Activated CD4-positive, alpha-beta T cell treated with anti-CD3 and anti-CD28 coated beads, Interleukin-2, amount 50 U/mL, for 4 hours (primary cell): ENCODE data around the gene LARGE1.

Experiments
- DNase-seq, 2 experiments: peaks; one replicate each; pipeline ENCODE4 v3.0.0-alpha.2; 2020

The LARGE1 gene

DNA sequence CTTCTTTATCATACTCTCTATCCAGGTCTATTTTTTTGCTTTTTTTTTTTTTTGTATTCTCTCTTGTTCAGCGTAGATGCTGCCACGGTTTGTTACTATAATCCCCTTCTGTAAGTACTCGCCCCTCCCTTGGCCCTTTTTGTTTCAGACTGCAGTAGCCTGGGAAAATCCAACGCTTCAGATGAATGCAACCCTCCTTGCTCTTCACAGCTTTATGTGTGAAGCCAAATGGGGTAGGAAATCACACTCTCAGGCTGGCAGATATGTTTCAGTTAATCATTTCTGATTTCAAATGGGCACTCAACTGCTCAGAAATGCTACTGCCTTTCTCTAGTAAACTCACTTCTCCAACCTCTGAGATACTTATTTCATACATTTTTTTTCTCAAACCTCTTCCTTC is 149.1 kb downstream of the LARGE1 start:
- DNase-seq = no peak

DNA sequence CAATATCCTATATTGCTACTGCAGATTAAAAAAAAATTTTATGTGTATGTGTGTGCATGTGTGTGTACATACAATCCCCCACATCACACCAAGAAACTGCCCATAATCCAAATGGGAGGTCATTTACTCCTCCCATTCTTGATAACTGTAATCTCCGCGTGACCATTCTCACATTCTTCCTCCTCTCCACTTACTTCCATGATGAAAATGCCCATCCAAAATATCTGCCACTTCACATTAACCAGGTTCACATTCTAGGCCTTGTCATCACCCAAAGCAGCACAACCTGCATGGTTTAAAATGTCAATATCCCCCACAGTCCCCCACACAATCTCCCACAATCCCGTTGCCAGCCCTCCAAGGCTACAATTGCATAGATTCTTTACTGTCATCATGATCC is 149.6 kb downstream of the LARGE1 start:
- DNase-seq = no peak

DNA sequence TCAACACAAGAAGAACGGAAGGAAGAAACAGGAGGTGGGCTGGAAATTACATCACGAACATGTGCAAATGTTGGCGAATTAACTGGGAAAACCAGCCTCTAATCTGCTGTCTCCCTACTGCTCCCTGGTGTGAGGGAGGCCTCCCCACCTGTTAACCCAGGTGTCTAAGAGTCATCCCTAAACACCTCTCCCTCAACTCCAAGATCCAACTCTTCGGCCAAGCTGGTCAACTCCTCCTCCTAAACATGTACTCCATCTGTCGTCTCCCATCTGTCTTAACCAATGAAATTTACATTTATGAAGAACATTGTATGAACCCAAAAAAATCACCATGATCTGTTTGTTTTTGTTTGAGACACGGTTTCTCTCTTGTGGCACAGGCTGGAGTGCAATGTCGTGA is 154.2 kb downstream of the LARGE1 start:
- no peak for DNase-seq

DNA sequence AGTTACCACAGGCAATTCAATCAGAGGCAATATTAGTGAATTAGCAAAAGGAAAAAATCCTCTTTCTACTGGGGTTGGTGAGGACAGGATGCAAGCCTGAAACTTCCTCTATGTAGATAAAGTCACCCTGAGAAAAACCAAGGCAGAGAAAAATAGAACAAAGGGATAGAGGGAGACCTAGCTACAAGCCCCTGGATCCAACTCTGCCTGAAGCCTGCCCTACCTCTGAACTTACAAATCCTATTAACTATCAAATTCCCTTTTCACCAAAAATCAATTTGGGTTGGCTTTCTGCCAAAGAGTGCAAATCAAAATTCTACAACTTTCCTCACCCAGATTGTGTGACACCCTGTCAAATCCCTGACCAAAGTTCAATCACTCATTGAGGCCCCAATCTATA is 161.3 kb downstream of the LARGE1 start:
- DNase-seq = no peak

DNA sequence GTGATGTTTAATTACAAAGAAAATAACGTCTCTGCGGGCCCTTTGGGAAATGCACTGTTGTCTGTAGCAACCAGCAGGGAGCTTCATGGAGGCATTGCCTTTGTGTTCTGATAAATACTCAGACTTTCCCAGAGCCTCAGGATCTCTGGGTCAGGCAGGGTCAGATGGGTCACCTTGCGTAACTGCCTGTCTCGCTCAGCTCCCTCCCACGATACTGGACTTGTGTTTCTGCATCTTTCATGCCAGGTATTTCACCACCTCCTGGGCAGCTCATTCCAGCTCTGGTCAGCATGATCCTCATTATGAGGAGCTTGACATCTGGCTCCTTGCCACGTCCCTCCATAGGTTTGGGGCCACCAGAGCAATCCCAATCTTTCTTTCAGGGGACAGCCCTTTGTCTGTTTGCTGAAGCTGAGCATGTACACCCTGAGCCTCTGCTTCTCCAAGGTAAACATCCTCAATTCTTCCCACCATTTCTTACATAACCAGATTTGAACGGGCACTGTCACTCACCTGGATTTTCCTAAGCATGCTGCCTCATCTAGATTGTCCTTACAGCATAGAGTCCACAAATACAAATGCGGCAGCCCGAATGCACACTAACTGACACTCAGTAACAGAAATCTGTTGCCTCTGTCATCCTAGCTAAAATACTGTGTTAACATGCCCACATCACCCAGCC is 162.3 kb downstream of the LARGE1 start:
- no peak for DNase-seq

DNA sequence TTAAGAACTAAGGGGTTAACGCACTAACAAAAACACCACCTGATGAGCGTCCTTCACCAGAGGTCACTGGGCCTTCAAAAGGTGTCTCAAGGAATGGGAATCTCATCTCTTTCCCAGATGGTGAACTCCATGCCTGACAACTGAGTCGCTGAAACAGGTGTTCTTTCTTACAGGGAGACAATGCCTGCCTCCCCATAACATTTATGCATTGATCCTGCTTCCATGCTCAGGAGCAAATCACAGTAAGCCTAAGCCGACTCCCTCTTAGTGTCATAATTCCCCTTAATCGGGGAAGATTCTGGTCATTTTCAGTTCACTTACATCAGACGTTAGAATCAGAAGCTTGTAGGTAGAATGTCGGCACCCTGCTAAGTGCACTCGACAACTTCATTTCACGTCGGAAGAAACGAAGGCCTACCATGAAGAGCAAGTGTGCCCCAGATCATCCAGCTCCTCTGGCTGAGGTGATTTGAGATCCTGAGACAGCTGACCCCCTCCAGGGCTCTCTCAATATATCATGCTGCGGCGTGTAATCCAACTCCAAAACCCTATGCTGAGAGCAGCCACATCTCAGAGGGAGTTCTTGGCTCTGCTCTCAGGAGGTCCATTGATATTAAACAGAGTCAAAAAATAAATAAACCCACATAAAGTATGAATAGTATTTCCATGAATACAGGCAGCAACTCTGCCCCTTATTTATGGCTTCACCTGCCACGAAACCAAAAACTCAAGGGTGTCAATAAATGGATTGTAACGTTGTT is 163.1 kb downstream of the LARGE1 start:
- no peak for DNase-seq

DNA sequence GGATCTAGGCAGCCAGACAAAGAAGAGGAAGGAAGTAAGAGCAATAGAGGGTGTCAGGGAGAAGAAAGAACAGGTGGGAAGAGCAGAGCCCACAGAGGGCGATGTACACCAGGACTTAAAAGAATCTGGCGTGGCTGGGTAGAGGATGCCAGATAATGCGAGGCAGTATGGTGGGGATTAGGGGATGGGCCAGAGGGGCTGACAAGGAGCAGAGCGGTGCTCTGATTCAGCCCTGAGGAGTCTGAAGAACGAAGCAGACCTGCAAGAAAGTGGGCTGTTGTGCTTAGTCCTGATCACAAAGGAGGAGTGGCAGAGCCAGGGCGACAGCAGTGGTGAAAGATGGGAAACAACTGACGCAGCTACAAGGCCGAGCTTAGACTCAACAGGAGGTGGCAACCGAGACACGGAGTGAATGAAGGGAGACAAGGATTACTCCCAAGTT is 163.7 kb downstream of the LARGE1 start:
- no peak for DNase-seq

DNA sequence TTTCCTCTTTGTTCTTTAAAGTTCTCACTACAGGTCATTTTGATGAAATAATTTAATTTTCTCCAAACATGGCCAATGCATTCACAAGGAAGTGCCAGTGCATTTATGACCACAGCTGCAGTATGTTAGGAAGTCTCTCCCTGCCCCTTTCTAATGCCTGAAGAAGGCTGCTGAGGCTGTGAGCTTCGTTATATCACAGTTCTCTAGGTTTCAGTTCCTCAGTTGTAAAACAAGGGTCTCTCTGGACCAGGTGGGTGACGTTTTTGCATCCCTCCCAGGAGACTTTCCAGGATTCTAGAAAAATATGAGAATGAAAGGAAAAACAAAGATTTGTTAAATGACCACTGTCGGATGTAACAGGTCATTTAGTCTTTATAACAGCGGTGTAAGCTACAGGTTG is 171.6 kb downstream of the LARGE1 start:
- DNase-seq = no peak

DNA sequence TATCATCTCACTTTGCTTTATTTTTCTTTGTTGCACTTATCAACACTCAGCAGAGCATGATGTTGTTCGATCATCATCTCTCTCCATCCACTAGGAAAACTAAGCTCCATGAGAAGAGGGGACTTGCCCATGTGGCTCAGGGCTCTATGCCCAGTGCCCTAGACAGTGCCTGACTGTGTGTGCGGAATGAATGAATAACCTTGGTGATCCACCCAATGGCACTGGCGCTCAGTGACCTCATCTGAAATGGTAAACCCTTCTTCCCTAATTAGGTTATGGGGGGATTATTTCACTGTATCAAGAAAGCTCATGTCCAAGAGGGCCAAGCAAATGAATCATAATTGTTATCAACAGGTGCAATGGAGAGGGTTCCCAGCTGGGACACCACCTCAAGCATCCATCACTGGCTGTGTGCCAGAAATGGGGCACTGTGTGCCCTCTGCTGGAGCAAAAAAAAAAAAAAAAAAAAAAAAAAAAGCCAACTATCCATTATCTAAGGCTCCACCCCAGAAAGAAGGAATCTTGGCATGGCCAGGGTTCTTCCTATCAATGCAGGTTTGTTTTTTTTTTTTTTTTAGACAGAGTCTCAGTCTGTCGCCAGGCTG is 172.6 kb downstream of the LARGE1 start:
- no peak for DNase-seq

DNA sequence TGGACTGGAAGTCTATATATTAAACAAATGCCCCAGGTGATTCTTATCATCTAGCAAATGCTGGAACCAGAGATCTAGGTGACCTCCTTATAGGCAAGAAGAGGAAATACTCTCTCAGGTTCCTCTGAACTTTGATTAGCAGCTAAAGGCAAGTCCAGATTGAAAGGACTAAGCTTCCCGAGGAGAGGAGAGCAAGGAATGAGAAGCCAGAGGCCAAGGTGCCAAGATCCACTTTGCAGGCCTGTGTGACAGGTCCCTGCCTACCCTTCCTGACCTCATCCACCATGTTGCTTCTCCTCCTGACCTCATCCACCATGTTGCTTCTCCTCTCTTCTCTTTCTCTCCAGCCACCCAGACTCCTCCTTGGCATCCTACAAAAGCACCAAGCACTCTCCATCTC is 173.2 kb downstream of the LARGE1 start:
- DNase-seq = no peak

DNA sequence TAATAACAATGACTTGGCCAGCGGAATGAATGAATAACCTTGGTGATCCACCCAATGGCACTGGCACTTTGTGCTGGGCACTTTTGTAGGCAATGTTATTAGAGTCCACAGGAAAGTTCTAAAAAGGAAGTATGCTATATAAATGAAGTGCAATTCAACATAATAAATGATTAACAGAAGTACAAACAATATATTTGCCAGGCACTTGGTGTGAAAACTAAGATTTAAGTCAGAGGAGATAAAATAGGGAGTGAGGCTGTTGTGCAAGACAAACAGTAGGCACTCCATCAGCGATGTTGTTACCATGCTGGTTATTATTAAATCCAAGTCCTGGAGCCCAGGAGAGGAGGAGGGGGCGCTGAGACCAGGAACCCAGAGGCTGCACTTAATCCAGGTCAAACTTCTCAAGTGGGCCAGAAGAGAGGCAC is 173.8 kb downstream of the LARGE1 start:
- no peak for DNase-seq

DNA sequence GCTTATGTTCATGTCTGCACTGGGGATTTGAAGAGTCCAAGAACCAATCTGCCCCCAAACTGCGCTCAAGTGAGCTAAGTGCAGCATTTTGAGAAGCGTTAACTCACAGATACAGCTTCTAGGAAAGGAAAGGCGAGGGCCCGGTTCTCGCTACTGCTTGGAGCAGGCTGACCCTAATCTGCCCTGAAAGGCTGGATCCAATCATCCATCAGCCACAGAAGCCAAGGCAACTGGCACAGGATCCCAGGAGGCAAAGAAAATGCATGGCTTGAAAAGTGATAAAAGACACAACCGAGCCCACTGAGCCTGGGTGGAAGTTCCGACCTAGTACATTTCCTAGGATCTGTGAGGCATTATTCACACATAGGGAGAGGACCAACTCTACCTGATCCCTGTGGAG is 174.8 kb downstream of the LARGE1 start:
- DNase-seq = no peak

DNA sequence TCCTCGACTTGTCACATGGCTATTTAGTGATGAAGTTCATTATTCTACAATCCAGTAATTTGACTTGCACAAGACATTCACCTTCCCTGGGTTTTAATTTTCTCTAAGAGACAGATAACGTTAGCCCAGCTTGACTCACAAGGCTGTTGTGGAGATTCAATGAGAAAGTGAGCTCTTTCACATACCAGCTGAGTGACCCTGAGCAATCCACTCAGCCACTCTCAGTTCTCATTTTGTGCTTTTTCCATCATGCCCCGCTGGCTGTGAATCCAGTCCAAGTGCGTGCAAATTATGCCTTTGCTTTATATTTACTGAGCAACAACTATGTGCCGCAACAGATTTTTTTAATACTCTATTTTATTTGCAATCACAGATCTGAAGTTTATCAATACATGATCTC is 176.5 kb downstream of the LARGE1 start:
- no peak for DNase-seq

DNA sequence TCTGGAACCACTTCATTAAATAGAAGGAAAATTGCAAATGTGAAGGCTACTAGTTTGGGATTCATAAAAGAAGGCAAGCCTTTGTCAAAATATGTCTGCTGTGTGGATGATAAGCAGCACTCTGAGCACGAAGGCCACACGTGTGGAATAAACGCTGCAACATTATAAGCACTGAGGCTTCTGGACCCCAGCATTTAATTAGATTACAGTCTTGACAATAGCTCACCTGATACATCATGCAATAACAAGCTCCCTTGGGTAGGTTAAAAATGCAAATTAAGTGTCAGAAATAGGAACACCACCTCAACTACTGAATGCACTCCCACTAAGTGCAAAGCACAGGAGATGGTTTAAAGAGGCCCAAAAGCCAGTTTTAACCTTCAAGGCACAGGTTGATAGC is 179.3 kb downstream of the LARGE1 start:
- no peak for DNase-seq

DNA sequence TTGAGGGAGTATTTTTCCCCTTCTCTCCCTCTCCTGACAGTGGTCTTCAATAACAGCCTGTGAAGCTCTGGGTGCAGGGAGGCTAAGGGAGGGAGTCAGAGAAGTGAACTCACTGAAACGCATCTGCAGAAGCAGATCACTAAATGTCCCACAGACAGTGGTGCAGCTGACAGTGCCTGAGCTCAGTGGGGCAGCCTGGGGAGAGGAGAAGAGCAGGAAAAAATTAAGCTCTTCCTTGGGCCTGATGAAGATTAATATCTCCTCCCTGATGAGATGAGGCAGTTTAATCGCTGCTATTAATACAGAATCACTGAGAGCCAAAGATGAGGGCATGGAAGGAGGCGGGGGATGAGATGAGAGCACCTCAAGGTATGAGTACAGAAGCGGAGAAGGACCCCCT is 180.8 kb downstream of the LARGE1 start:
- no peak for DNase-seq

DNA sequence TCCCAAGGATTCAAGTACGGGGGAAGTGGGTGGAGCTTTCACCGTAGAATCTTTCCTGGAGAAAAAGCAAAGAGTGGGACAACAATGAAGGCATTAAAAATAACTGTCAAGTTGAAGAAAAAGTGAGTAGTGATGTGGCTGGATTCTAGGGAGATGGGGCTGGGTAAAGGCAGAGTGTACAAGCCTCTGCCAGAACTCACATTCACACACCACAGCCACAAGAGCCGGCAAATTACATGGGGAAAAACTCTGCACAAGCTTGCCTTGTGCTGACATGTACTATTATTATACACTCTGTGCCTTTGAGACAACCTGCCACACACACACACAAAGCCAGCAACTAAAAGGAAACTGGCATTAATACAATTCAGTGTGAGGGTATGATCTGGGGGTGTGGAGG is 182.6 kb downstream of the LARGE1 start:
- DNase-seq = no peak

DNA sequence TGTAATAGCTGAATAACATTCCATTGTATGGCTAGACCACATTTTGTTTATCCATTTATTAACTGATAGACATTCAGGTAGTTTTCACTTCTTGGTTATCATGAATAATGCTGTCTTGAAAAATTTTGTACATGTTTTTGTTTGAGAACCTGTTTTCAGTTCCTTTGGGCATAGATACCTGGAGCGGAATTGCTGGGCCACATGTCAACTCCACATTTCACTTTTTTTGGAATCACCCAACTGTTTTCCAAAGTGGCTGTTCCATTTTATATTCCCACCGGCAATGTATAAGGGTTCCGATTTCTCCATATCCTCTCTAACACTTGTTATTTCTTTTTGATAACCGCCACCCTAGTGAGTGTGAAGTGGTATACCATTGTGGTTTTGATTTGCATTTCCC is 184.3 kb downstream of the LARGE1 start:
- no peak for DNase-seq

DNA sequence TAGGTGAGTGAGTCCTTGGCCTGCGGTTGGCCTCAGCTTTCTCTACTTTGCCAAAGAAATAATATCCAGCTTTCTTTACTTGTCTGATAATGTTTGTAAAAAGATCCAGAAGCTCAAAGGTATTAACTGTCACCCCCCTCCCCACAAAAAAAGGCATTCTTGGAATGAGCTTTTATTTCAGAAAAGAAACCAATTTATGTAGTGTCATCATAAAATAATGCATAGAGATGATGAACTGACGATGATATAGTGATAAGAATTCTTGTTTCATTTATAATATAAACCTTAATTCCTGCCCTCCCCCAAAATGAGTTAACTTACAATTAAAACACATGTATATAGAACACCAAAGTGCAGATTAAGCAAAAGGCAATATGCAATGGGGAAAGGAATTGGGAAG is 191.4 kb downstream of the LARGE1 start:
- DNase-seq = no peak

DNA sequence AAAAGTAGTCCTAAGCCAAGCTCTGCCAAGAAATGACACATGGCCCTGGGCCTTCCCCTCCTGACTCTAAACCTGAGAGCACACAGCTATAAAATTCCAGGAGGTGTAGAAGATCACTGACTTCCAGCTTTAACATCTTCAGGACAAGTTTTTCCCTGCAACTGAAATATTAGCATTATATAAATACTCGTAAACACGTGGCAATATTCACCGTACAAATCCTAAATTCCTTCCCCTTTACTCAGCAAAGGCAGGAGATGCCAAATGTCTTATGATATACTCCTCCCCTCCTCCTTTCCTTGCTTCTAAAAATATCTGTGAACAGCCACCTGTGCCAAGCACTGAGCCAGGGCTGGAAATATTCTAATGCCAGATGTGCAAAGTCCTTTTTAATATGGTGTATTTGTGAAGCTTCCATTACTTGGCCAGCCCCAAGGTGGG is 194.0 kb downstream of the LARGE1 start:
- DNase-seq = no peak

DNA sequence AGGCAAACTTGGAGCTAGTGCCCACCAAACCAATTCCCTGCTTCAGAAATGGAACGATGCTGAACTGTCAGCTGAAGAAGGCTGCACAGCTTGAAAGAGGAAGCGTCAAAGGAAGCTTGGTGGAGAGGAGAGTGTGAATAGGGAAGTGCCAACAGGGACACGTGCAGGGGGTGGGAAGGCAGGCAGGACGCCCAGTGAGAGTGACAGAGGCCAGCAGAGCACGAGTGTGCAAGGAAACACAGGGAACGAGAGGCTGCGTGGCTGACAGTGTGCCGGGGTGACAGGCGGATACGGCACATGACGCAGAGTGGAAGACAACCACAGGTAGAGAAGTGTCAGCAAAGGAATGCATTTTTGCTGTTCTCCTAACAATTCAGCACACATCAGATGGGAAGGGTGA is 196.4 kb downstream of the LARGE1 start:
- DNase-seq = no peak

DNA sequence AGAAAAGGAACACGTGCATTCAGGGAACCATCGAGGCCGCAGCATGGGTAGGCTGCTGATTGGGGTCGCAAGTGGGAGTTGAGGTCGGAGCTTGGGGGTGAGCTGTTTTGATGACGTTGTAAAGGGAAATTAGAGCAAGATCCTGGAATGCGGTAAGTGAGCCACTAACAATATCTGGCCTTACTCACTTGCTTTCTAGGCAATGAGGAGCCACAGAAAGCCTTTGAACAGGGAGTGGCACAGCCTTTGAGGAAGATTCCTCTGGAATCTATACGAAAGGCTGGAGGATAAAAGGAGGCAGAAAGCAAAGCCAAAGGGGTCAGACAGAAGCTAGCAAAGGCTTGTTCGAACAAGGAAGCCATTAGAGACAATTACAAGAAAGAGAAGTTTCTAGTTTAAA is 197.5 kb downstream of the LARGE1 start:
- DNase-seq = no peak

DNA sequence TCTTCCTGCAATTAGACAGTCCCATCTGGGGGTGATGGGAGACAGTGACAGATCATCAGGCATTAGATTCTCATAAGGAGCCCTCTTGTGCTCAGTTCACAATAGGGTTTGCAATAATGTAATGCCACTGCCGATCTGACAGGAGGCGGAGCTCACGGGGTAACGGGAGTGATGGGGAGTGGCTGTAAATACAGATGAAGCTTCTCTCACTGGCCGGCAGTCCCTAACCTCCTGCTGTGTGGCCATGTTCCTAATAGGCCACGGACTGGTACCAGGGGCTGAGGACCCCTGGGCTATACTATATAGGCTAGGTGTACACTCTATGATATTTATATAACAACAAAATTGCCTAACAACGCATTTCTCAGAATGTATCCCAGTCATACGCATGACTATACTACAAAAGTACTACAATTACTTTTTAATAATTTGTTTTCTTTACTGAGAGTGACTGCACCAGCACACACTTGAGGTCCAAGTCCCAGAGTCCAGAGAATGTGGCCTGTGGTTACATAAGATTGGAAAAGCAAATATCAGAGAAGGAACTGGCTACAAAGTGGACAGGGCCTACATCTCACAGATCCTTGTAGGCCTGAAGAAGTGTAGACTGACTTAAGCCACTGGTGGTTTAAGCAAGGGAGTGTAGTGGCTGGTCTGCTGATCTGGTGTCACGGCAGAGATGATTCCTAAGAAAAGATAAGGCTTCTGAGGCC is 200.0 kb downstream of the LARGE1 start:
- no peak for DNase-seq

DNA sequence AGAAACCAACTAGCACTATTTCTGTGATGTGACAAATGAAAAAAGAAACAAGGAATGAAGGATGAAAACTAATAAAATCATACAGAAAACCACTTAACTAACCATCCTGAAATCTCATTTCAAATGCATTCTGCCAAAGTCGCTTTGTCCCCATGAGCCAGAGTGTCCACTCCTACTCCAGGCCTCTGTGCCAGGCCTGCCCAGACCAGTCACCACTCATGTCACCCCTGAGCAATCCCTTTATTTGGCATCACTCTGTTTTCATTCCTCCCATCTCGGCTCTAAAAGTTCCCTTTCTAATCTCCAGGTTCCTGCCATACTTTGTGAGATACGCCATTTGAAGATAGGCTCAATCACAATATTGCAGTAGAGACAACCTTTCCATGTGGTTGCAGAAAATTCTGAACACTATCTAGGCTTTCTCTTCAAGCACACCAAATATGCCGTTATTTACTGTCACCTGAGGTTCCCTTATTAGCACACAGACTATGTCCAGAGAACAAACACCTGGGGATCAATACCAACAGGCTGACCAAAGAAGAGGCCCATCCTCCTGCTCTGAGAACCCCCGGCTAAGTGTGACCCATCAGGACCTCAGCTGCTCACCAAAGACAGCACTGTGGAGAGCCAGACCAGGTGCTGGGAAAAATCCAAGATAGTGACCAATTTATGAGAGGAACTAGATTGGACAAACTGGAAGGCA is 202.4 kb downstream of the LARGE1 start:
- no peak for DNase-seq
